A549 (cell line): ENCODE results near the gene PHRF1. TPM values are rescaled to one million over a fixed set of nuclear protein-coding genes. Genes with fewer than 3 reads are reported as not detected.

Experiments used
- ATAC-seq, 2 experiments: fragments of 200-7000 bp in 1 of 2; fragments of >200 bp in 1 of 2; cut with Nextera tagmentation in 1 of 2; cut with Tn5 transposase in 1 of 2; 3 replicates each; pipeline versions ENCODE4 v1.8.0 to v1.9.1; 2018 to 2020; ENCODE audit warnings: mild to moderate bottlenecking in 1 of 2, moderate library complexity in 1 of 2
- CTCF ChIA-PET: fragments of 300-600 bp; sonication (Branson Sonifier 250); formaldehyde crosslinking; extraction: SDS; loops from one replicate; lab custom pipeline; 2021; ENCODE audit warnings: antibody characterized with exemption, inconsistent platforms; lab: Yijun Ruan, JAX
- POLR2A ChIA-PET: fragments of 350-600 bp; formaldehyde crosslinking; extraction: SDS; loops from one replicate; lab custom pipeline; 2021; ENCODE audit warnings: antibody characterized with exemption, inconsistent platforms; lab: Yijun Ruan, JAX
- DNase-seq, 2 experiments: peaks; one replicate each; pipeline versions ENCODE4 v3.0.0 to v3.0.0-alpha.2; 2011 to 2016; ENCODE audit warnings: low read depth in 1 of 2, low spot score in 1 of 2
- FAIRE-seq: peaks from 2 replicates; lab custom pipeline; 2011; peaks lifted over from hg19 to GRCh38; lab: Jason Lieb, UNC
- H3K27ac ChIP-seq, 2 experiments: fragments of >200 bp; sonication (Bioruptor Twin); formaldehyde crosslinking; 3 replicates each; pipeline ENCODE4 v1.5.1; 2016 to 2017
- H3K4me1 ChIP-seq: fragments of >200 bp; sonication (Bioruptor Twin); formaldehyde crosslinking; 3 replicates; pipeline ENCODE4 v1.6.1; 2016
- H3K4me2 ChIP-seq: fragments of >200 bp; sonication (Bioruptor Twin); formaldehyde crosslinking; 3 replicates; pipeline ENCODE4 v1.6.1; 2016
- H3K4me3 ChIP-seq: fragments of >200 bp; sonication (Bioruptor Twin); formaldehyde crosslinking; 3 replicates; pipeline ENCODE4 v1.5.1; 2016
- H3K9me3 ChIP-seq: fragments of >200 bp; sonication (Bioruptor Twin); formaldehyde crosslinking; 3 replicates; pipeline ENCODE4 v1.6.1; 2016
- CBX8 ChIP-seq: fragments of 200-600 bp; sonication (generic); IDR thresholded peaks from 2 replicates; pipeline ENCODE4 v1.6.1; 2016
- CHD4 ChIP-seq: fragments of 200-600 bp; sonication (generic); IDR thresholded peaks from 2 replicates; pipeline ENCODE4 v1.6.1; 2016; ENCODE audit warnings: antibody characterized with exemption, mild to moderate bottlenecking, borderline replicate concordance
- EHF ChIP-seq: fragments of 250-450 bp; sonication (Bioruptor Pico); IDR thresholded peaks from 2 replicates; pipeline ENCODE4 v1.5.0; 2020; ENCODE audit warnings: mild to moderate bottlenecking
- FOSL2 ChIP-seq, 2 experiments: fragments of 450-650 bp in 1 of 2; fragments of >200 bp in 1 of 2; sonication (Bioruptor Twin) in 1 of 2; formaldehyde crosslinking; IDR thresholded peaks; 2 replicates each; pipeline versions ENCODE4 v1.5.0 to v1.6.1; 2016 to 2020; ENCODE audit warnings: mild to moderate bottlenecking in 1 of 2, moderate library complexity in 1 of 2
- HEYL ChIP-seq: fragments of 250-450 bp; sonication (Bioruptor Pico); IDR thresholded peaks from 2 replicates; pipeline ENCODE4 v1.8.0; 2021; ENCODE audit warnings: mild to moderate bottlenecking, moderate library complexity
- HOXB13 ChIP-seq: fragments of 250-450 bp; sonication (Bioruptor Pico); IDR thresholded peaks from 2 replicates; pipeline ENCODE4 v1.5.0; 2020; ENCODE audit warnings: low read depth, mild to moderate bottlenecking, moderate library complexity
- HOXB5 ChIP-seq: fragments of 250-450 bp; sonication (Bioruptor Pico); IDR thresholded peaks from 2 replicates; pipeline ENCODE4 v1.5.0; 2020; ENCODE audit warnings: mild to moderate bottlenecking, moderate library complexity
- MAZ ChIP-seq: fragments of 150-350 bp; IDR thresholded peaks from 2 replicates; pipeline ENCODE4 v1.6.1; 2014; ENCODE audit warnings: antibody characterized with exemption, low read depth, low read length, borderline replicate concordance
- NPAS2 ChIP-seq: fragments of 250-450 bp; sonication (Bioruptor Pico); IDR thresholded peaks from 2 replicates; pipeline ENCODE4 v1.8.0; 2022; ENCODE audit warnings: mild to moderate bottlenecking, moderate library complexity, borderline replicate concordance
- PHF8 ChIP-seq: fragments of 200-600 bp; sonication (generic); IDR thresholded peaks from 2 replicates; pipeline ENCODE4 v1.6.1; 2016; ENCODE audit warnings: low read depth, mild to moderate bottlenecking, antibody characterized with exemption, moderate library complexity, borderline replicate concordance
- REST ChIP-seq: fragments of 200-600 bp; sonication (generic); IDR thresholded peaks from 2 replicates; pipeline ENCODE4 v1.6.1; 2016; ENCODE audit warnings: antibody characterized with exemption, mild to moderate bottlenecking, moderate library complexity
- RNF2 ChIP-seq: fragments of 200-600 bp; sonication (generic); IDR thresholded peaks from 2 replicates; pipeline ENCODE4 v1.6.1; 2016; ENCODE audit warnings: low read depth, mild to moderate bottlenecking, antibody characterized with exemption, moderate library complexity, borderline replicate concordance
- TFCP2L1 ChIP-seq: fragments of 250-450 bp; sonication (Bioruptor Pico); IDR thresholded peaks from 2 replicates; pipeline ENCODE4 v1.5.0; 2021; ENCODE audit warnings: mild to moderate bottlenecking
- USF2 ChIP-seq: fragments of 450-650 bp; IDR thresholded peaks from 2 replicates; pipeline ENCODE4 v1.6.1; 2014; ENCODE audit warnings: antibody characterized with exemption
- WGBS: methylation state at CpG from one replicate; pipeline ENCODE4 v1.1.6; 2017; ENCODE audit errors: missing lambda C conversion rate; 5-methylcytosine and 5-hydroxymethylcytosine counted together
- polyA plus RNA-seq, 4 experiments: library from polyadenylated mRNA; depleted of rRNA in 3 of 4; stranded (reverse); fragments of >200 nt; fragmentation: RNase III in 1 of 4; extraction: RNeasy Plus Mini Kit Qiagen cat#74134 plus additional on column Dnase treatment in 1 of 4; gene quantifications; 2 replicates in 3 of 4; 3 replicates in 1 of 4; pipeline ENCODE4 v1.2.3, GENCODE V29; 2011 to 2017

Gene PHRF1
- polyA plus RNA-seq, 2 of the 4 experiments (the other 2 are of a cell fraction): 10.8 to 25.3 TPM

GRCh38 chr11:557328-558132, 18.7 kb upstream of the PHRF1 start:
- ATAC-seq (no peak), FAIRE-seq (no peak), DNase-seq (no peak)
- no peak for TF ChIP-seq EHF (CRISPR knock-in tag)
- no peak for TF ChIP-seq TFCP2L1 (CRISPR knock-in tag)
- CTCF ChIA-PET: interaction anchor here (1.0 to 5.9 kb wide), 8 partner anchors 9 to 197 kb away, joined by 3 to 66 read pairs (median 7); partner anchors contain the start of gene TMEM80
- no peak overlapping the region for H3K27ac ChIP-seq
- H3K9me3 ChIP-seq: no peaks in the 10 kb centered on the region
- H3K4me2 ChIP-seq: no peak overlapping the region
- POLR2A ChIA-PET: no interaction called here
- H3K4me1 ChIP-seq: peaks cover 33% of the 10 kb centered on the region
- no peak overlapping the region for H3K4me3 ChIP-seq
- 92% methylated on average over 15 of the region's 24 CpGs for WGBS

- FAIRE-seq: no peak
- Histone ChIP-seq H3K4me2 (no peak overlapping the region), H3K9me3 (no peaks in the 10 kb centered on the region), H3K4me1 (peaks cover 35% of the 10 kb centered on the region), H3K4me3 (no peak overlapping the region), H3K27ac (no peak overlapping the region)
- no peak for TF ChIP-seq RNF2
- ChIA-PET POLR2A (no interaction called here), CTCF (interaction anchor here (1.0 to 5.9 kb wide), 2 partner anchors 8 to 138 kb away, joined by 4 to 66 read pairs; no protein-coding TSS in a partner anchor)
- 90% methylated on average over 14 of the region's 20 CpGs for WGBS
- no peak for DNase-seq
- ATAC-seq: no peak
Observed at GRCh38 chr11:558503-558902, 17.8 kb upstream of the PHRF1 start.

GRCh38 chr11:559020-559620, 17.1 kb upstream of the PHRF1 start:
- Histone ChIP-seq H3K4me2 (peak overlapping the region; percentile 86; the same call in 2 of the 3 replicates), H3K4me3 (no peak overlapping the region), H3K9me3 (no peaks in the 10 kb centered on the region), H3K27ac (no peak overlapping the region), H3K4me1 (peaks cover 34% of the 10 kb centered on the region)
- FAIRE-seq (no peak), DNase-seq (no peak), ATAC-seq (no peak)
- POLR2A ChIA-PET: no interaction called here
- CTCF ChIA-PET: interaction anchor here (1.3 kb wide), 1 partner anchor 41 kb away, joined by 3 read pairs; no protein-coding TSS in a partner anchor
- WGBS: 90% methylated on average over 9 of the region's 15 CpGs
- no peak for TF ChIP-seq RNF2
- no peak for TF ChIP-seq HOXB5
- TF ChIP-seq PHF8: no peak
- TF ChIP-seq HEYL (CRISPR knock-in tag): no peak
- no peak for TF ChIP-seq FOSL2 (IDR thresholded peaks at IDR 0.05)
- no peak for TF ChIP-seq FOSL2 (CRISPR knock-in tag; IDR thresholded peaks at IDR 0.05)
- no peak for TF ChIP-seq HOXB13
- TF ChIP-seq CHD4: no peak
- TF ChIP-seq NPAS2: no peak
- TF ChIP-seq MAZ: no peak
- no peak for TF ChIP-seq REST
- no peak for TF ChIP-seq USF2
- no peak for TF ChIP-seq CBX8
